Upper lobe of left lung (tissue), 4 donors: ENCODE data around the gene SMURF2.

Source experiments
- CTCF ChIP-seq, 6 experiments: fragments of 450-650 bp in 4 of 6; fragments of 200-600 bp in 2 of 6; sonication (generic) in 2 of 6; IDR thresholded peaks; one replicate each; pipeline ENCODE4 v1.5.1; 2016 to 2019; ENCODE audit warnings: antibody characterized with exemption in 6 of 6
- EP300 ChIP-seq, 4 donors: sonication (generic); formaldehyde crosslinking; IDR thresholded peaks; one replicate each; pipeline ENCODE4 v1.5.1; 2017; ENCODE audit warnings: antibody characterized with exemption in 4 of 4, control low read depth in 2 of 4
- POLR2A ChIP-seq, 4 donors: fragments of 450-650 bp; IDR thresholded peaks; one replicate each; pipeline ENCODE4 v1.5.1; 2016 to 2017; ENCODE audit warnings: antibody characterized with exemption in 4 of 4, mild to moderate bottlenecking in 2 of 4
- POLR2AphosphoS5 ChIP-seq, 2 donors: sonication (generic); formaldehyde crosslinking; IDR thresholded peaks; one replicate each; pipeline ENCODE4 v1.5.1; 2017; ENCODE audit warnings: antibody characterized with exemption in 2 of 2

GRCh38 chr17:64679710-64680216 is 17.7 kb upstream of the SMURF2 start:
- no peak for TF ChIP-seq CTCF (IDR thresholded peaks at IDR 0.05)
- no peak for TF ChIP-seq EP300 (IDR thresholded peaks at IDR 0.05)
- no peak for TF ChIP-seq POLR2AphosphoS5 (IDR thresholded peaks at IDR 0.05)
- TF ChIP-seq POLR2A (IDR thresholded peaks at IDR 0.05): no peak
